Measurements from ENCODE around the gene PSORS1C2. TPM values are rescaled to one million over a fixed set of nuclear protein-coding genes. Genes with fewer than 3 reads are reported as not detected.
"Not testable (repeated sequence)": the region's sequence is repeated elsewhere in the genome, so short reads cannot be mapped to it uniquely, and the experiment has no call there.

The PSORS1C2 gene
- total and polyA plus RNA-seq, 2 donors (not counting 1 experiment from before 2014, with no cell fraction given): not detected

GRCh38 chr6:31170987-31171671 lies 32.3 kb upstream of the PSORS1C2 start:
- DNase-seq (no peak), ATAC-seq (ENCODE audit: low read depth) (no peak)
- H2AFZ ChIP-seq (ENCODE audit: insufficient read depth, low read depth, low read length, poor library complexity, severe bottlenecking): no peak overlapping the region
- no peaks in the 10 kb centered on the region for H3K27me3 Mint-ChIP-seq
- WGBS (ENCODE audit: insufficient coverage): 96% methylated on average over 7 of the region's 10 CpGs
- no peaks in the 10 kb centered on the region for H3K4me1 Mint-ChIP-seq
- POLR2A ChIA-PET: no interaction called here
- H3K27ac Mint-ChIP-seq: no peak overlapping the region
- H3K79me2 ChIP-seq (ENCODE audit: control insufficient read depth, insufficient read depth, low read length): no peaks in the 10 kb centered on the region
- no peaks in the 10 kb centered on the region for H3K9me3 ChIP-seq (ENCODE audit: control extremely low read depth in 1 of 3, control insufficient read depth in 2 of 3, insufficient read depth in 1 of 3, low read length in 2 of 3)
- no peaks in the 10 kb centered on the region for H3K9me3 Mint-ChIP-seq (ENCODE audit: insufficient read depth)
- no peak overlapping the region for H3K4me2 ChIP-seq (replicated peaks; ENCODE audit: low read depth, low read length, poor library complexity, severe bottlenecking)
- TF ChIP-seq EZH2 (IDR thresholded peaks at IDR 0.05; ENCODE audit: borderline replicate concordance, insufficient read depth, low read depth, low read length, poor library complexity, severe bottlenecking): no peak
- TF ChIP-seq, protein P1, sequence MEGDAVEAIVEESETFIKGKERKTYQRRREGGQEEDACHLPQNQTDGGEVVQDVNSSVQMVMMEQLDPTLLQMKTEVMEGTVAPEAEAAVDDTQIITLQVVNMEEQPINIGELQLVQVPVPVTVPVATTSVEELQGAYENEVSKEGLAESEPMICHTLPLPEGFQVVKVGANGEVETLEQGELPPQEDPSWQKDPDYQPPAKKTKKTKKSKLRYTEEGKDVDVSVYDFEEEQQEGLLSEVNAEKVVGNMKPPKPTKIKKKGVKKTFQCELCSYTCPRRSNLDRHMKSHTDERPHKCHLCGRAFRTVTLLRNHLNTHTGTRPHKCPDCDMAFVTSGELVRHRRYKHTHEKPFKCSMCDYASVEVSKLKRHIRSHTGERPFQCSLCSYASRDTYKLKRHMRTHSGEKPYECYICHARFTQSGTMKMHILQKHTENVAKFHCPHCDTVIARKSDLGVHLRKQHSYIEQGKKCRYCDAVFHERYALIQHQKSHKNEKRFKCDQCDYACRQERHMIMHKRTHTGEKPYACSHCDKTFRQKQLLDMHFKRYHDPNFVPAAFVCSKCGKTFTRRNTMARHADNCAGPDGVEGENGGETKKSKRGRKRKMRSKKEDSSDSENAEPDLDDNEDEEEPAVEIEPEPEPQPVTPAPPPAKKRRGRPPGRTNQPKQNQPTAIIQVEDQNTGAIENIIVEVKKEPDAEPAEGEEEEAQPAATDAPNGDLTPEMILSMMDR (IDR thresholded peaks at IDR 0.05): no peak
- H3K4me1 ChIP-seq (ENCODE audit: control insufficient read depth in 2 of 2, insufficient read depth in 2 of 2, low read length in 2 of 2): no peaks in the 10 kb centered on the region
- CTCF ChIA-PET: interaction anchor here (0.8 kb wide), 1 partner anchor 38 kb away, joined by 3 read pairs; no protein-coding TSS in a partner anchor
- no peaks in the 10 kb centered on the region for H3K36me3 ChIP-seq (replicated peaks in 1 of 2; ENCODE audit: control extremely low read depth in 1 of 2, control insufficient read depth in 1 of 2, extremely low read depth in 1 of 2, insufficient read depth in 2 of 2, low read length in 1 of 2)
- no peak overlapping the region for H3K27ac ChIP-seq (ENCODE audit: low read length in 2 of 2)
- no peak overlapping the region for H3K4me3 ChIP-seq (ENCODE audit: control extremely low read depth in 1 of 5, extremely low read depth in 1 of 5, insufficient read depth in 1 of 5, low read depth in 2 of 5, low read length in 4 of 5)
- H4K20me1 ChIP-seq (ENCODE audit: control insufficient read depth, insufficient read depth, low read length, poor library complexity, severe bottlenecking): no peaks in the 10 kb centered on the region
- no peak overlapping the region for H3K9ac ChIP-seq (ENCODE audit: low read length)
- H3K27me3 ChIP-seq (replicated peaks in 1 of 4; ENCODE audit: control extremely low read depth in 1 of 4, control insufficient read depth in 3 of 4, insufficient read depth in 4 of 4, low read length in 3 of 4): no peaks in the 10 kb centered on the region
- H3K4me3 Mint-ChIP-seq: no peak overlapping the region
- intact Hi-C loops (cut with micrococcal nuclease): no loop called here

DNA sequence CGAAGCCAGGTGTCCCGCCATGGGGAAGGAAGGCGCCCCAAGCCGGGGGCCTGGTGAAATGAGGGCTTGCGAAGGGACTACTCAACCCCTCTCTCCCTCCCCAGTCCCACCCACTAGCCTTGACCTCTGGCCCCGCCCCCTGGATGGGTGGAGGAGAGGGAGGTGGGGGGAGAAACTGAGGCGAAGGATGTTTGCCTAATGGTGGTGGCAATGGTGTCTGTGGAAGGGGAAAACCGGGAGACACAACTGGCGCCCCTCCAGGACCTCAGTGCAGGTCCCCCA lies 31.7 kb upstream of the PSORS1C2 start, which contains the start of gene POU5F1:
Gene POU5F1, minus strand, starts transcription at position 83 of the 282 bp plus-strand sequence. Its CDS starts 62 bp downstream, at position 21.
- H3K4me3 ChIP-seq (ENCODE audit: control extremely low read depth in 1 of 5, extremely low read depth in 1 of 5, insufficient read depth in 1 of 5, low read depth in 2 of 5, low read length in 4 of 5): no peak within 1 kb of the TSS
- H3K79me2 ChIP-seq (ENCODE audit: control insufficient read depth, insufficient read depth, low read length): no peaks in the 10 kb centered on the region
- H3K36me3 ChIP-seq (replicated peaks in 1 of 2; ENCODE audit: control extremely low read depth in 1 of 2, control insufficient read depth in 1 of 2, extremely low read depth in 1 of 2, insufficient read depth in 2 of 2, low read length in 1 of 2): no peaks in the 10 kb centered on the region
- no peak within 1 kb of the TSS for H3K27ac ChIP-seq (ENCODE audit: low read length in 2 of 2)
- no peaks in the 10 kb centered on the region for H4K20me1 ChIP-seq (ENCODE audit: control insufficient read depth, insufficient read depth, low read length, poor library complexity, severe bottlenecking)
- ChIA-PET POLR2A (no interaction called here), CTCF (interaction anchor here (1.0 to 1.2 kb wide), 2 partner anchors 33 to 274 kb away, joined by 3 read pairs; no protein-coding TSS in a partner anchor)
- TF ChIP-seq, protein P1 (IDR thresholded peaks at IDR 0.05): no peak
- no peak for TF ChIP-seq EZH2 (IDR thresholded peaks at IDR 0.05; ENCODE audit: borderline replicate concordance, insufficient read depth, low read depth, low read length, poor library complexity, severe bottlenecking)
- no peaks in the 10 kb centered on the region for H3K27me3 ChIP-seq (replicated peaks in 1 of 4; ENCODE audit: control extremely low read depth in 1 of 4, control insufficient read depth in 3 of 4, insufficient read depth in 4 of 4, low read length in 3 of 4)
- ATAC-seq (ENCODE audit: low read depth) (no peak), DNase-seq (no peak)
- intact Hi-C loops (cut with micrococcal nuclease): no loop called here
- H3K4me3 Mint-ChIP-seq: no peak within 1 kb of the TSS
- H3K4me2 ChIP-seq (replicated peaks; ENCODE audit: low read depth, low read length, poor library complexity, severe bottlenecking): no peak within 1 kb of the TSS
- no peaks in the 10 kb centered on the region for H3K9me3 ChIP-seq (ENCODE audit: control extremely low read depth in 1 of 3, control insufficient read depth in 2 of 3, insufficient read depth in 1 of 3, low read length in 2 of 3)
- H3K9me3 Mint-ChIP-seq (ENCODE audit: insufficient read depth): no peaks in the 10 kb centered on the region
- H3K9ac ChIP-seq (ENCODE audit: low read length): no peak within 1 kb of the TSS
- H3K27me3 Mint-ChIP-seq: no peaks in the 10 kb centered on the region
- no peak within 1 kb of the TSS for H3K27ac Mint-ChIP-seq
- no peak within 1 kb of the TSS for H2AFZ ChIP-seq (ENCODE audit: insufficient read depth, low read depth, low read length, poor library complexity, severe bottlenecking)
- no CpG with 5 or more reads among the region's 9 CpGs for WGBS (ENCODE audit: insufficient coverage)
- peaks cover 2% of the 10 kb centered on the region for H3K4me1 Mint-ChIP-seq
- H3K4me1 ChIP-seq (ENCODE audit: control insufficient read depth in 2 of 2, insufficient read depth in 2 of 2, low read length in 2 of 2): peaks cover 0 to 2% of the 10 kb centered on the region in 2 donors

DNA sequence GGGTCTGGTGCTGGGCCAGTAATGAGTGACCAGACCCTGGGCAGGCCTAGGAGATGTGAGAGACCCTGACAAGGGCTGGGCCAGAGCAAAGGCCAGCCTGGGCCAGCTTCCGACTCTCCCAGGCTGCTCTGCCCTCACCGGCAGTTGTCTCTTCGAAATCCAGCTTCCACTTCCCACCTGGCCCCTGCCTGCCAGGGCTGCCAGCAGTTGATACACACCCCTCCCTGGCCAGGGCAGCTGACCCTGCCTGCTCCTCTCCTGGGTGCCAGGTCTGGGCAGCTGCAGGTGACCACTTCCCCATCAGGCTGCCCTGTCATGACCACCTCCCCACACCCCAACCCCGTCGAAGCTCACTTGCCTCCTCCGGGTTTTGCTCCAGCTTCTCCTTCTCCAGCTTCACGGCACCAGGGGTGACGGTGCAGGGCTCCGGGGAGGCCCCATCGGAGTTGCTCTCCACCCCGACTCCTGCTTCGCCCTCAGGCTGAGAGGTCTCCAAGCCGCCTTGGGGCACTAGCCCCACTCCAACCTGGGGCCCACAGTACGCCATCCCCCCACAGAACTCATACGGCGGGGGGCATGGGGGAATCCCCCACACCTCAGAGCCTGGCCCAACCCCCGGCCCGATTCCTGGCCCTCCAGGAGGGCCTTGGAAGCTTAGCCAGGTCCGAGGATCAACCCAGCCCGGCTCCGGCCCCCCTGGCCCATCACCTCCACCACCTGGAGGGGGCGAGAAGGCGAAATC lies 31.2 kb upstream of the PSORS1C2 start:
- H3K4me2 ChIP-seq (replicated peaks; ENCODE audit: low read depth, low read length, poor library complexity, severe bottlenecking); POLR2A ChIA-PET; H3K27ac ChIP-seq (ENCODE audit: low read length in 2 of 2); H3K27me3 Mint-ChIP-seq; H3K9me3 Mint-ChIP-seq (ENCODE audit: insufficient read depth); H3K27ac Mint-ChIP-seq; intact Hi-C loops (cut with micrococcal nuclease); H2AFZ ChIP-seq (ENCODE audit: insufficient read depth, low read depth, low read length, poor library complexity, severe bottlenecking); ATAC-seq (ENCODE audit: low read depth); H3K4me1 ChIP-seq (ENCODE audit: control insufficient read depth in 2 of 2, insufficient read depth in 2 of 2, low read length in 2 of 2); H3K79me2 ChIP-seq (ENCODE audit: control insufficient read depth, insufficient read depth, low read length); H3K9ac ChIP-seq (ENCODE audit: low read length); H3K4me1 Mint-ChIP-seq; H3K9me3 ChIP-seq (ENCODE audit: control extremely low read depth in 1 of 3, control insufficient read depth in 2 of 3, insufficient read depth in 1 of 3, low read length in 2 of 3); H4K20me1 ChIP-seq (ENCODE audit: control insufficient read depth, insufficient read depth, low read length, poor library complexity, severe bottlenecking); H3K4me3 ChIP-seq (ENCODE audit: control extremely low read depth in 1 of 5, extremely low read depth in 1 of 5, insufficient read depth in 1 of 5, low read depth in 2 of 5, low read length in 4 of 5); DNase-seq; H3K36me3 ChIP-seq (replicated peaks in 1 of 2; ENCODE audit: control extremely low read depth in 1 of 2, control insufficient read depth in 1 of 2, extremely low read depth in 1 of 2, insufficient read depth in 2 of 2, low read length in 1 of 2); H3K27me3 ChIP-seq (replicated peaks in 1 of 4; ENCODE audit: control extremely low read depth in 1 of 4, control insufficient read depth in 3 of 4, insufficient read depth in 4 of 4, low read length in 3 of 4); H3K4me3 Mint-ChIP-seq: not testable (repeated sequence)
- WGBS (ENCODE audit: insufficient coverage): 89% methylated on average over 12 of the region's 23 CpGs
- CTCF ChIA-PET: interaction anchor here (1.0 to 1.5 kb wide), 3 partner anchors 22 to 275 kb away, joined by 3 read pairs; no protein-coding TSS in a partner anchor
